Fibroblast of lung (primary cell): ENCODE results near the gene SPEF2. TPM values are rescaled to one million over a fixed set of nuclear protein-coding genes. Genes with fewer than 3 reads are reported as not detected.

Source experiments
- DNase-seq, 2 donors: peaks; one replicate each; pipeline versions ENCODE4 v3.0.0 to v3.0.0-alpha.2; 2010; ENCODE audit warnings: low read depth in 2 of 2
- H2AFZ ChIP-seq: 2 replicates; pipeline ENCODE4 v1.5.1; 2012; ENCODE audit warnings: low read length, control low read depth, inconsistent platforms
- H3K27ac ChIP-seq: 2 replicates; pipeline ENCODE4 v1.5.1; 2011; ENCODE audit warnings: low read length, control low read depth; ENCODE audit not compliant: insufficient read depth
- H3K27me3 ChIP-seq: 2 replicates; pipeline ENCODE4 v1.5.1; 2011; ENCODE audit warnings: mild to moderate bottlenecking, low read length; ENCODE audit not compliant: control insufficient read depth, insufficient read depth
- H3K36me3 ChIP-seq: 2 replicates; pipeline ENCODE4 v1.5.1; 2011; ENCODE audit warnings: low read length; ENCODE audit not compliant: control insufficient read depth, insufficient read depth
- H3K4me1 ChIP-seq: 2 replicates; pipeline ENCODE4 v1.5.1; 2011; ENCODE audit warnings: low read length; ENCODE audit not compliant: control insufficient read depth, insufficient read depth; ENCODE audit errors: extremely low read depth
- H3K4me2 ChIP-seq: 2 replicates; pipeline ENCODE4 v1.5.1; 2011; ENCODE audit warnings: low read length, control low read depth; ENCODE audit not compliant: insufficient read depth; ENCODE audit errors: extremely low read depth
- H3K4me3 ChIP-seq, 4 experiments: fragments of 200-600 bp in 1 of 4; sonication (generic) in 1 of 4; replicated peaks in 1 of 4; 2 replicates each; pipeline ENCODE4 v1.5.1; 2011 to 2016; ENCODE audit warnings: low read length in 4 of 4, low read depth in 3 of 4, mild to moderate bottlenecking in 3 of 4, control low read depth in 2 of 4, inconsistent platforms in 1 of 4, mixed read lengths in 1 of 4; ENCODE audit not compliant: insufficient read depth in 1 of 4; ENCODE audit errors: control extremely low read depth in 1 of 4
- H3K79me2 ChIP-seq: 2 replicates; pipeline ENCODE4 v1.5.1; 2012; ENCODE audit warnings: mild to moderate bottlenecking, low read length, inconsistent platforms; ENCODE audit not compliant: control insufficient read depth, insufficient read depth
- H3K9ac ChIP-seq: 2 replicates; pipeline ENCODE4 v1.5.1; 2011; ENCODE audit warnings: mild to moderate bottlenecking, low read length, control low read depth; ENCODE audit not compliant: insufficient read depth
- H3K9me3 ChIP-seq: 2 replicates; pipeline ENCODE4 v1.5.1; 2012; ENCODE audit warnings: low read depth, low read length; ENCODE audit not compliant: control insufficient read depth, insufficient read depth
- H4K20me1 ChIP-seq: 2 replicates; pipeline ENCODE4 v1.5.1; 2011; ENCODE audit warnings: low read length; ENCODE audit not compliant: control insufficient read depth, insufficient read depth; ENCODE audit errors: extremely low read depth
- CTCF ChIP-seq, 2 donors: IDR thresholded peaks in 1 of 2; conservative IDR thresholded peaks in 1 of 2; 1 replicate in 1 of 2; 2 replicates in 1 of 2; pipeline ENCODE4 v1.5.1; 2011 to 2012; ENCODE audit warnings: low read length in 2 of 2, control low read depth in 1 of 2, inconsistent platforms in 1 of 2, low read depth in 1 of 2, mild to moderate bottlenecking in 1 of 2
- EZH2 ChIP-seq: IDR thresholded peaks from 2 replicates; pipeline ENCODE4 v1.5.1; 2012; ENCODE audit warnings: low read length, control low read depth, mild to moderate bottlenecking; ENCODE audit errors: missing control alignments
- polyA plus RNA-seq, 2 donors: library from polyadenylated mRNA; depleted of rRNA in 1 of 2; stranded (reverse) in 1 of 2; unstranded in 1 of 2; fragments of >200 nt; gene quantifications; 2 replicates each; pipeline ENCODE4 v1.2.1, GENCODE V29; 2011 to 2012; ENCODE audit warnings: missing spikeins in 1 of 2
- total RNA-seq: library from RNA; depleted of rRNA; stranded (reverse); fragments of >200 nt; gene quantifications from 2 replicates; pipeline ENCODE4 v1.2.1, GENCODE V29; 2014

The SPEF2 gene
- total and polyA plus RNA-seq, 2 donors (not counting 1 experiment from before 2014, with no cell fraction given): 5.2 to 5.9 TPM

GRCh38 chr5:35660451-35660850 is 42.8 kb downstream of the SPEF2 start:
- no peak for DNase-seq
- no peaks in the 10 kb centered on the region for H3K9me3 ChIP-seq
- no peaks in the 10 kb centered on the region for H3K36me3 ChIP-seq
- no peak for TF ChIP-seq EZH2
- TF ChIP-seq CTCF (conservative IDR thresholded peaks at IDR 0.05 in 1 of 2, IDR thresholded peaks at IDR 0.05 in 1 of 2; ENCODE audit: low read depth in 1 of 2, low read length in 2 of 2): no peak
- H3K4me3 ChIP-seq: no peak overlapping the region
- H3K27me3 ChIP-seq: no peaks in the 10 kb centered on the region
- no peaks in the 10 kb centered on the region for H3K79me2 ChIP-seq
- H3K9ac ChIP-seq: no peak overlapping the region
- no peak overlapping the region for H2AFZ ChIP-seq
- no peaks in the 10 kb centered on the region for H3K4me1 ChIP-seq
- no peak overlapping the region for H3K27ac ChIP-seq
- no peak overlapping the region for H3K4me2 ChIP-seq
- H4K20me1 ChIP-seq: no peaks in the 10 kb centered on the region

- no peak overlapping the region for H3K4me2 ChIP-seq
- H3K4me3 ChIP-seq: no peak overlapping the region
- H3K27ac ChIP-seq: no peak overlapping the region
- H3K79me2 ChIP-seq: no peaks in the 10 kb centered on the region
- H3K27me3 ChIP-seq: no peaks in the 10 kb centered on the region
- TF ChIP-seq CTCF (conservative IDR thresholded peaks at IDR 0.05 in 1 of 2, IDR thresholded peaks at IDR 0.05 in 1 of 2; ENCODE audit: low read depth in 1 of 2, low read length in 2 of 2) (no peak), EZH2 (no peak)
- no peak overlapping the region for H2AFZ ChIP-seq
- H3K9ac ChIP-seq: no peak overlapping the region
- H3K9me3 ChIP-seq: no peaks in the 10 kb centered on the region
- H3K4me1 ChIP-seq: no peaks in the 10 kb centered on the region
- H4K20me1 ChIP-seq: no peaks in the 10 kb centered on the region
- H3K36me3 ChIP-seq: no peaks in the 10 kb centered on the region
- no peak for DNase-seq
Measured at GRCh38 chr5:35664584-35664983, 46.9 kb downstream of the SPEF2 start.

GRCh38 chr5:35665096-35665495 is 47.4 kb downstream of the SPEF2 start:
- no peak for DNase-seq
- H3K9me3 ChIP-seq: no peaks in the 10 kb centered on the region
- no peaks in the 10 kb centered on the region for H4K20me1 ChIP-seq
- no peaks in the 10 kb centered on the region for H3K4me1 ChIP-seq
- H3K36me3 ChIP-seq: no peaks in the 10 kb centered on the region
- H3K9ac ChIP-seq: no peak overlapping the region
- no peak overlapping the region for H3K4me2 ChIP-seq
- no peak overlapping the region for H2AFZ ChIP-seq
- TF ChIP-seq CTCF (conservative IDR thresholded peaks at IDR 0.05 in 1 of 2, IDR thresholded peaks at IDR 0.05 in 1 of 2; ENCODE audit: low read depth in 1 of 2, low read length in 2 of 2) (no peak), EZH2 (no peak)
- H3K27me3 ChIP-seq: no peaks in the 10 kb centered on the region
- H3K79me2 ChIP-seq: no peaks in the 10 kb centered on the region
- H3K4me3 ChIP-seq: no peak overlapping the region
- H3K27ac ChIP-seq: no peak overlapping the region
